NCI-H526 treated with DMSO at 0.1 percent for 48 hours (cell line): ENCODE results near the gene PARVA.
A peak's percentile ranks its signal among the peaks of the same experiment; 100 is the strongest.

Source experiments
- DNase-seq: peaks from one replicate; lab custom pipeline; 2025; lab: John Stamatoyannopoulos, UW

The PARVA gene

DNA sequence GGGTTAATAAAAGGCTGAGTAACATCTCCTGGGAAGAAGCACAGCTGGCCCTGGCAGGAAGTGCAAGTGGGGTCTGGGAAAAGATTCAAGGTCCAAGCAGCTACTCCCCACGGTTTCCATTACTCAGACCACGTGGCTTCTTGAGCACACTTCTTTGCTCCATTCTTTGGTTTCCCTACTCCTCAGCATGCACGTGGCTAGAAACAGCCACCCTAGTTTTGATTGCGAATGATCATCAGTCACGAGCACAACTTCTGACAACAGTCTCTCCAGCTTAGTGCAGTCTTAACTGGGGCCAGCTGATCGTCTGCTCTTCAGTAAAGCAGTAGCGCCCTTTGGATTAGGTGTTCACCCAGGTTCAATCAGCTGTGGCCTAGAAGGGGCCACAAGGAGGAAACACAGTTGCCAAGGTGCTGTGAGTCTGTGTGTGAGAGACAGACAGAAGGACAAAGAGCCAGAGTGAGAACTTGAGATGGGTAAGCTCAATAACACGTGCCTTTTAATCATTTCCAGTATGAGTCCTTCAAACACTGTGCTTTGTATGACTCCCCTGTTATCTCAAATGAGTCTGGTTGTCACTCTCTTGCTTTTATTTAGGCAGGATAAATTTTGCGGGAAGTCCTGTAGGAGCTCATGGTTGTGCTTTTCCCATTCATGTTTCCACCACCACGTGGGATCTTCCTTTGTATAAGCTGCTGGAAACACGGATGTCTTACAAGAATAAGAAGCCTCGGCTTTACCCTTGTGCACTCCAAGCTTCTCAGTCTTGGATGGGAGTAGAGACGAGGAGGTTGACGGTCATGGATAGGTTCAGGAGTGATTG lies 901 bp upstream of the PARVA start:
- no peak for DNase-seq

DNA sequence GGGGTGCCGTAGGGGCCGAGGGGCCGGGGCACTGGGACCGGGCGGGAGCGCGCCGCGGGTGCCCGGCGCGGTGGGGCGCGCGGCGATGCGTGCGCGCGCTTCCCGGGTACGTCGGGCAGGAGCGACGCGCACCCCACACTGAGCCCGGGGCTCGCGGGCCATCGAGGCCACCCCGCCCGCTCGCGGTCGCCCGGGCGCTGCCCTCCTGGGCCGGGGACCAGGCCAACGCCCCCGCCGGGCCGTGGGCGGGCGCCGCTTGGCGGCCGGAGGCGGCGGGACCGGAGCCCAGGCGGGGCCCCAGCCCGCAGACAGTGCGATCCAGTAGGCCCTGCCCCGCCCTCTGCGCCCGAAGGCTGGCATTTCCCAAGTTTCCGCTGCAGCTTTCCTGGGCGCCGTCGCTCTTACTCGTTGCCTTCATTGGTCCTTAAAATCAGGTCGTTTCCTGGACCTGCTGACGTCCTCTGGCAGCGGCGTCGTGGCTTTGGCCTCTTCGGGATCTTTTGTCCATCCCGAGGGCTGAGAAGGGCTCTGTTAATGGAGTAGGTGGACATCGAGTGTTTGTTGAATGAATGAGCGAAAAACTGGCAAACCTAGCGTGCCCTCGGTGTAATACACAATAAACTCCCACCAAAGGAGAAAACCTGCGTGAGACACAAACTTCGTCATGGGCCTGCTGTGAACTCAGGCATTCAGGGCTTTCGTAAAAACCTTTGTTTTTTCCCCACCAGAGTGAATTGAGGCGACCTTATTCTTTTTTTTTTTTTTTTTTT lies 638 bp downstream of the PARVA start:
- DNase-seq = peak; percentile 66

DNA sequence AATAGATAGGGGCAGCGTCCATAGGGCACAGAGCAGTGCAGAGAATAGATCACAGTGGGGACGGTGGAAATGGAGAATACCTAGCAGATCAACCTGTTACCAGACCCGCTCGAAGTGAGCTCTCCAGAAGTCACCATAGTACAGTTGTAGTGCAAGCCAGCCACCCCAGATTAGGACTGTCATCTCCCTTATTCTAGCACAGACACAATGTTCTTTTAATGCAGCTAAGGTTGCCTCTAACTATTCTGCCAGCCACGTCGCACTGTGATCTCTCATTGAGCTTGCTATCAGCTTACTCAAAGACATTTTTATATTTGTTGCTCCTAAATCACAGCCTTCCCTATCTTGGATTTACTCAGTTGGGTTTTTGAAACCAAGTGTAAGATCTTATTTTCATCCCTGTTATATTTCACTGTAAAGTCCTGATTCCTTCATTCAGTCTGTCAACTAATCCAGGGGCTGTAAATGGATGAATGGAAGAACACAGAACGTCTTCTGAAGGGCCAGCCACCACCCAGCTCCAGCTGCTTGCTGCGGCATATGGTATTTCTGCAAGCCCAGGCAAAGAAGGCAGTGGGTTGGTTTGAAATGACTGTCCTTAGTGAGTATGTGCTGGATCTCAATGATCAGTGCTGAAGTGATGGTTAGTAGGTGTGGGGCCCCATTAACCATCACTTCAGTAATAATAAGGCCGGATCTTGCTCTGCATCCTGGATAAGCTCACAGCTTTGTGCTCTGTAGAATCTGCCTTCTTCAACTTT lies 3.4 kb downstream of the PARVA start:
- no peak for DNase-seq

DNA sequence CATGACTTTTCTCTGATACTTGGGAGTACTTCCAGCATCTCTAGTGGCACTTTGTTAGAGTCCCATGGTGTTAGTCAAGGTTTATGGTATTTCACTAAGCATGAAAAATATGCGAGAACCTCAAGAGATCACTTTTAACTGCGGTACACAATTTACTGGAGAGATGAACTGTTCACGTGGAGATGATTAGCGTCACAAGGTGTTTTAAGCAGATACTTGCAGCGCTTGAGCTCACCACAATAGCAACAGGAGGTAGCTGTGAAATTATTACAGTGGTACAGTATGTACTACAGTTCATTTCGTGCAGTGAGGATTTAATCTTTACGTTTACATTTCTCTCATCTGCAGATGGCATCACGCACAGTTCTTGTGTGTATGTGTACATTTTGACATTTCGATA lies 4.5 kb downstream of the PARVA start:
- no peak for DNase-seq

DNA sequence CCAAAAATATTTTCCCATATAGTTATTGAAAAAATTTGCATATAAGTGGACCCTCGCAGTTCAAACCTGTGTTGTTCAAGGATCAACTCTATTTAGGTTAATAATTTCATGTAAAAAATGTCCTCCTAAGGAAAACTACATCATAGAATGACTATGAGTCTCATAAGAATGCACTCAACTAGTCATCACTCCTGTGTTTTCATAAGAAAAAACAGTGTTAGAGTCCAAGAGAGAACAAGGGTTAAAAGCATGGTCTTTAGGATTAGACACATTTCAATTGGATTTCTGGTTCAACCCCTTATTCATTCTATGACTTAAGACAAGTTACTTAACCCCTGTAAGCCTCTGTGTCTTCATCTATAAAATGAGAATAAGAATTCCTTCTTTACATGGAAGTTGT lies 5.1 kb downstream of the PARVA start:
- DNase-seq = no peak

DNA sequence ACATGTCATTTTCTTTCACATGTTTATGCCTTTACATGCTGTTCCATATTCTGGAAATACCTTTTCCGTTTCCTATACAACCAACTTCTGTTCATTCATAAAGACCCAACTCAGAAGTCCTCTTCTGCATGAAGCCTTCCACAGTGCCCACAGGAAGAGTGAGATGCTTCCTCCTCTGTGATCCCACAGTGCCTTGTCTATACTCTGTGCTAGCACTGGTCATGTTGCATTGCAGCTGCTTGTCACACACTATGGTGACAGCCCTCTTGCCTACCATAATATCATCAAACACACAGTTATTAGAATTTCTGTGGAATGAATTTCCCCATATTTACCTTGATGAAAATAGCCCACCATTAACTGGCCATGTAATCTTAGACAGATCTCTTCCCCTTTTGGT lies 8.9 kb downstream of the PARVA start:
- DNase-seq = no peak

DNA sequence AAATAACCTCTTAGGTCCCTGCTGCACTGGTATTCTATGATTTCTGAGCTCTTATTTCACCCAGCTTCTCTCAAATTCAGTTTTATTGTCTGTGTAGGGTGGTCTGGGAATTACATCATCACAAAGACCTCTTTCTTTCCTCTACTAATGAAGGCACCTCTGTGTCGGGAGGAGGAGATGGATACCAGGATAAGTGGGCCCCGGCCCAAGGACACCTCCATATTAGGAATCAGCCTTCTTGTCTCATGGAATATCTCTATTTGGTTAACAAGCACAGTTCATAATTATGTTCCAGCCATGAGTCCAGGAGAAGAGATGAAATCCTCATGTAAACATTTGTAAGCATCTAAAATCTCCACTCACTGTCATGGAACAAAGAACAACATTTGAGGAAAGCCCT lies 9.4 kb downstream of the PARVA start:
- no peak for DNase-seq

DNA sequence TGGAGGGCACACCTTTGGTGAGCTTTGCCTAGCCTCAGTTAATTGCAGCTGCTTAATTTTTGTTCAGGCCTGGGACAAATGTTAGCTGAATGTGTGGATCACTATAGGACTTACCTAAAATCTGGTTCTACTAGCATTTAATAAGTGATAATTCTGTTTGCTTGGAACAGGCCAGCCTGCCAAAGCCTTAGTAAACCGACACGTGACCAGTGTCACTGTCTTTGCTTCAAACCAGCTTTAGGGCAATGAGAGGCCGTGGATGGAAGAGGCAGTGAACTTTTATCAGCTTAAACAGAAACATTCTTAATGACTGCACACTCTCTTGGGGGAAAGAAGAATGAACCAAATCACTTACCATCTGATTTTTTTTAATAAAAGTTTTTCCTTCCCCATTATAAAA lies 10.8 kb downstream of the PARVA start:
- DNase-seq = no peak

DNA sequence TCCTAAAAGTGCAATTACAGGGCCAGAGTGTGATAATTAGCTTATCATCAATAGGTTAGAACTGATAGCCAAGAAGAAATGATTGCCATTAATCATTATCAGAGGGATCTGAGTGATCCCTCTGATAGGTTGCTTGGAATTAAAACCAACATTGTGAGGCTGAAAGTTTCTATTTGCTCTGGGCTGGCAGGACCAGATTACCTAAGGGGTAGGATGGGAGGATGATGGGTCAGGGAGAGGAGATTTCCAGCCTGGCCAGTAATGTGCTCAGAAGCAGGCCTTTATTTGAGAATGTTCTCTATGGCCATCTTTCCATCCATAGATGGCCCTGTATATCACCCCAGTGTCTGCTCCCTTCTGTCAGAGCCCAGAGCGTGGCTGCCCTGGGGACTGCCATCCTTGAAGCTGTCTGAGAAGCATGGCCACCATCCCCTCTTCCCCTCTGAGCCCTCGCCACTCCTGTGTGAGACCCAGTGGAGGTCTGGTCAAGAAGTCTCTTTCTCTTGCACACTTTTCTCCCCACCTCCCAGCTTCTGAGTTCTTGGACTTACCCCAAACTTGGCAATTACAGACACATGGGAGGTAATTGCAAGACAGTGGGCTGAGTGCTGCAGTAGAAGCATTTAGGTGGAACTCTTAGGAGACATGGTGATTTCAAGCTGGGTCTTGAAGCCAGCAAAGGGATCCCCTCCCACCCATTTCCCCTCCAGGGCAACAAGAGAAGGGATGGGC lies 11.7 kb downstream of the PARVA start:
- DNase-seq = no peak

DNA sequence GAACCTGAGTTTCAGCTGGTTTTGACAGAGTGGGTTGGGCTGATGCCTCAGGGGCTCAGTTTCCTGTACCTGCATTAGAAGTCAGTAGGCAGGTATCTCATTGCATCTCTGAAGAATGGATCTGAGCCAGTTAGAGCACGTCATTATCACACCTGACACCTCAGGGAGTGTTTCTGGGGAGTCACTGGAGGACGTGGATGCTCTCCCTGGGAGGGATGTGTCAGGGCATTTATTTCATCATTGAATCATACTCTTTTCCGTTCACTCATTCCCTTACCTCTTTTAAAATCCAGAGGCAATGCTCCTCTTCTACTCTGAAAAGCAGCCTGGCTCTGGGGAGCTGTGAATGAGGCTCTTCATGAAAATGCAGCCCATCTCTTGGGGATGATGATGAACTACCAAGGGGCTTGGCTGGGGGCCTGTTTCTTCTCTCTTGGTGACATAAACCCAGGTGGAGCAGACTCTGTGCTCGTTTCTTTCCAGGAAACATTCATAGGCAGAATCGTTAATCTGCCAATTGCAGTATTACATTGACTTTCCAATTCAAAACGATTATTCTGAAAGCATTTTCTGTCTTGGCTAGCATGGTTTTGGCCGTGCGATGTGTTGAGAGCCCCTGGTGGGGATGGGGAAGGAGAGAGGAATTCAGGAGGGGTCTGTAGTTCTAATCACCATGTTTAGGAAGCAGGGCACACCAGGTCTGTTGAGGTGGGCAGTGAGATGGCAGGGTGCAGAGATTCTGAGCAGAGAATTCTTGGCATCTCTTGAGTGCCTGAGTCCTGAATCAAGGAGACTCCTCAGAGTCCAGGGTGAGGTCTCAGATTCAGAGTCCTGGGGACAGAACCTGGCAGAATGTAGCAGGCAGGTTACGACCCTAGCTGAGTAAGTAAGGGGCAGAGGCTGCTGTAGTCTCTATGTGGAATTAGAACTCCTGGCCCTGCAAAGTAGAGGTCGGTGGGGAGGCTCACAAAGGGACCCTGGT lies 12.6 kb downstream of the PARVA start:
- DNase-seq = no peak

DNA sequence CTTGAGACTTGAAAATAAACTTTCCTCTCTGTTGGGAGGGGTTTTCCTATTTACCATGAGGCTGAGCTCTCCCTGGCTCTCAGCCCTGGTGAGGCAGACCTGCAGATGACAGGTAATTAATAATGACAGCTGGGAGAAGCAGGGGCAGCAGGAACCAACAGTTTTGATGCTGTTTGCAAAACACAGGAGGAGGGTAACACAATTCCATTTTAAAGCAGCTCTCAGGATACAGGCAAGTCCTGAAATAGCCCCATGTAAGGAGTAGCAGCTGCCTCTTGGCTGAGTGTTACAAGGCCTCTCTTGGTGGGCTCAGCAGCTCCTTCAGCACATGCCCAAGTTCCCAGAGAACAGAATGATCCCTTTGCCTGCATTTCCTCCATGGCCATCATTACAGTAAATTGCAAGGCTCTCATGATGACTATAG lies 13.3 kb downstream of the PARVA start:
- DNase-seq = no peak

DNA sequence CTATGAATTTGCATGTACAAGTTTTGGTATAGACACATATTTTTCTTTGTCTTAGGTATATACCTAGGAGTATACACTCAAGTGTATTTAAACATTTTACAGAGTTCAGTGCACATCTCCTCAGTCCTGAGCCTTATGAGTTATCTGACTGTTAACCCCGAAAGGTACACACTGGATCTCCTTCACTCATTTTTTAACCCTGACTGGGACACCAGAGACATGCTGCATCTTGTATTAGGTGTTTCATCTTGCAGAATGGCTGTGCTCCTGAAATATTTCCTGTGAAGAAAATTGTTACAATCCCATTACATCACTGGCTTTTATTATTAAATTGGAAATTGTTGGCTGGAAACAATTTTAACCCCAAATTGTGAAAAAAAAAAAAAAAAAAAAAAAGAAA lies 15.3 kb downstream of the PARVA start:
- DNase-seq = no peak

DNA sequence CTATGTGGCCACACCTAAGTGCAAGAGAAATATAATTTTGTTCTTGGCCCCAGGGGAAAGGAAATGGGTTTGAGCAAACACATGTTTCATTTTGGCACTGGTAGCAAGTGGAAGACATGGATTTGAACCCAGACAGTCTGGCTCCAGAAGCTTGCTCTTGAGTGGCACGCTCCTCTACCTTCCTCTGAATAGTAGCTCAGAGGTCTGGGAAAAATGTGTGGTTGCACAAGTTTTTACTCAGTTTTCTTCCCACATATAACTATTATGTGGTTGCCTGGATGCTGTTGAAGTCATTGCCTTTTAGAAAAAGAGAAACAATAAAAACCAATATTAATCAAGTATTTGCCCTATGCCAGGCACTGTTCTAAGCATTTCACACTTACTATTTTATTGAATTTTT lies 16.3 kb downstream of the PARVA start:
- no peak for DNase-seq

DNA sequence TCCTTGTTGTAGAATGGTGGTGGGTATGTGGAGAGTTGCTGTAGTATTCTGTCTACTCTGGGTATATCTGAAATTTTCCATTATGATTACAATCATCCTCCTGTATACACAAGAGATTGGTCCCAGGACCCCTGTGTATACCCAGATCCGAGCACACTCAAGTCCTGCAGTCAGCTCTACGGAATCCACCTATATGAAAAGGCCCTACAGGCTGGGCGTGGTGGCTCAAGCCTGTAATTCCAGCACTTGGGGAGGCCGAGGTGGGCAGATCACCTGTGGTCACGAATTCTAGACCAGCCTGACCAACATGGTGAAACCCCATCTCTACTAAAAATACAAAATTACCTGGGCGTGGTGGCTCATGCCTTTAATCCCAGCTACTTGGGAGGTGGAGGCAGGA lies 17.2 kb downstream of the PARVA start:
- no peak for DNase-seq

DNA sequence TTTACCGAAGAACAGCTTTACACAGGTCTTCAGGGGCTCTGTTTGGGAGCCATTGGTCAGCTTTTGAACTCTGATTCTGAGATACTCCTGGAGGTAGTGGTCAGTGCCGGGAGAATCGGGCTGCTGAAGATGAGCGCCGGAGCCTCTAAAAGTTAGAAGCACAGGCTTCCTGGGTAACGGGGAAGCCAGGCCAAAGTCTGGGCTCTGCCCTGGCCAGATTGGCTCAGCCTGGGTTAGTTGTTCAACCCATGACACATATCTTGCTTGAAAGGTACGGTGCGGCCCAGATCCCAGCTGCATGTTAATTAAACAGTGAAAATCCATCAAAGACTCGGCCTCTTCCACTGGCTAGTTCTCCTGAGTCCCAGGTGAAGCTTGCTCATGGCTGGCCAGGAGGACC lies 18.0 kb downstream of the PARVA start:
- DNase-seq = no peak

DNA sequence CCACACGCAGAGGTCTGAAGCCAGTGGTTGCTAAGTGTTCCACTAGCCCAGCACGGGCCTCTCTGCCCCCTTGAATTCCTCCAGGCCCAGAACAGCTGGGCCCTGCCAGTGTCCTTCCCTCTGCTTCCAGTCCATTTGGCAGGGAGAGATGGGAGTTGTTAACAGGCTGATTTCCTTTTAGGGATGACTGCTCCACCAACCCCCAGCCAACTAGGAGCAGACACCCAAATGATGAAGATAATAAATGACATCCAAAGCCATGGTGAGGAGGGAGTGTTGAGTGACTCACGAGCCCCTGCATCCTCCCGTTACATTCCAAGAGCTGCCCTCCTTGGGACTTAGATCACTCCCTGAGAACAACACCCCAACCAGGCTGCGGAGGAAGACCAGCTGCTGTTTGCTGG lies 20.6 kb downstream of the PARVA start:
- no peak for DNase-seq

DNA sequence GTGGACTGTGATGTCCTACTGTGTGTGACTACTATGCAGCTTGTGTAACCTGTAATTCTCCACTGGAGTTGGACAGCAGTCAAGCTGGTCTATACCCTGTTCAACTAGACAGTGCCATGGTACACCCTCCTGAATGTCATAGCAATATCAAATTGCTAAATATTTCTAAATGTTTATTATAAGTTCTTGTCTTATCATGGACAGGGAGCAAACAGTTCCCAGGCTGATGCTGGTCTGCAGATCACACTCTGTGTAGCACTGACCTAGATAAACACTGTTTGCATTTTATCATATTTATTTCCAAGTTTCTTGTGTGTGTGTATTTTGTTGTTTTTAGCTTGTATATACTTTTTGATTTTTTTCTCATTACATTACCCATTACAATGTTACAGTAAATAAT lies 22.0 kb downstream of the PARVA start:
- no peak for DNase-seq

DNA sequence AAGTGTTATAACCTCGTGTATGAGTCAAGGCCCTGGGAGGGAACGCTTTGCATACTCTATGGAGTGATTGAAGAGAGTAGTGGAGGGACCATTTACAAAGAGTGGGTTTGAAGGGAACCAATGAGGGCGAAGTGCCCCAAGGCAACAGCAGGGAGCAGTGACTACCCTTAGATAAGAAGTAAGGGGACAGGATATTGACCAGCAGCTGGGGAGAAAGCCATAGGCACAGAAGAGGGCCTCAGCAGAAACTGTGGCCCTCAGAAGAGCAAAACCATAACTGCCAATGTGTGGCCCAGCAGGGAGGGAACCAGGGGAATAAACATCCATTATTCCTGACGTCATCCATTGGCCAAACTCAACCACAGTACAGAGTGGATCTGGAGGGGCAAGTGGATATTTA lies 24.7 kb downstream of the PARVA start:
- no peak for DNase-seq

DNA sequence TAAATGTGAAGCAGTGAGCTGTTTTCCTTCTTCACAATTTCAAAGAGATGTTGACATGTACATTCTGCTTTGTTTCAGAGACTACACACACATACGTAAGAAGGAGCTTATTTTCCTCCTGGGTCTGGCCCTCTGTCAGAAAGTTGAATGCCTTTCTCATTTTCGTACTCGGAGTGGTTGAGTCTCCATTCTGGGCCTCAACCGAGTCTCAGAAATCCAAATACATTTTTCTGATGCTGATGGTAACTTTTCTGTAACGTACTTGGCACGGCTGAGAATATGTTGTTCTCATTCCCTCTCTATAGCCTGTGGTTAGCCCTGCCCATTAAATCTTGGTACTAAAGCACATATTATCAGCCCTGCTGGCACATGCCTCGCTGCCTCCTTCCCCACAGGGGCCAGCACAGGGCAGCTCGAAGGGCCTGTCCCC lies 25.3 kb downstream of the PARVA start:
- no peak for DNase-seq

DNA sequence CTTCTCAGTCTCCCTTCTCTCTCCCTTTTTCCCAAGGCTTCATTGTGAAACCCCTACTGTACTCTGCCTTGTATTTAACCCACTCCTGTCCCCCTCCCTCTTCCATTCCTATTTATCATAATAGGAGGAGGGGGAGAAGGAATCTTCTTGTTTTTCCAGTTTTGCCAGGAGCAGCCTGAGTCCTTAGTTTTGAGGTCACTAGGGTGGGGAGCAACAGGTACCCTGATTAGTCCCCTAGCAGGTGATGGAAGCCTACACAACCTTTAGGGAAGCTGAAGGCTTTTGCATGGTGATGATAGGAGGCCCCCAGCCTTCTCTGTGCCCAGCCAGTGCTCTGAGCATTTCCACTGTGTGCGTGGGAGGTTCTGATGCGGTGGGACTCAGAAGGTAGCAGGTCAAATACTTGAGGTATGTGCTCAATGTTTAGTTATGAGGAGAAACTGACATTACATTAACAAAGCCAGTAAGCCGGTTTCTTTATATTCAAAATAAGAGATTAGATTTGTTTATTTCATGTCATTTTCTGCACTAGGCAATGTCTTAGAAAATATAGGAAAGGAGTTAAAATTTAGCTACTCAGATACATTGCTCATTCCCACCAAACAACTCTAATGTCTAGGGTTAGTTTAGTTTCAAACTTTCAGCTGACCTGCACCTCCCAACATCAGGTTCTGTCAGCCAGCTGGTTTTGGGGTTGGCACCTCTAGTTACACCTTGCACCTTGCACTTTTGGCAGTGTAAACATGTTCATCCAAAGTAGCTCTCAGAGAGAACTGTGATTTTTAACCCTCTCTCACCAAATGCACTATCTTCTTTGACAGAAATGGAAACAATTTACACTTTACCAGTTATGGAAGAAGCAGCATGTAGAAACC lies 26.0 kb downstream of the PARVA start:
- DNase-seq = no peak
